Tibial nerve (tissue), 3 donors: ENCODE results near the gene HAUS5.

Experiments
- POLR2A ChIP-seq, 2 donors: fragments of 450-650 bp; IDR thresholded peaks; one replicate each; pipeline ENCODE4 v1.6.1; 2017; ENCODE audit warnings: antibody characterized with exemption in 2 of 2, mild to moderate bottlenecking in 2 of 2, moderate library complexity in 2 of 2
- TF ChIP-seq, protein P1 (sequence below), 5 experiments: fragments of 200-600 bp in 3 of 5; fragments of 450-650 bp in 2 of 5; sonication (generic) in 3 of 5; IDR thresholded peaks; one replicate each; pipeline ENCODE4 v1.5.1; 2016 to 2019; ENCODE audit warnings: antibody characterized with exemption in 5 of 5, mild to moderate bottlenecking in 3 of 5, moderate library complexity in 2 of 5

DNA sequence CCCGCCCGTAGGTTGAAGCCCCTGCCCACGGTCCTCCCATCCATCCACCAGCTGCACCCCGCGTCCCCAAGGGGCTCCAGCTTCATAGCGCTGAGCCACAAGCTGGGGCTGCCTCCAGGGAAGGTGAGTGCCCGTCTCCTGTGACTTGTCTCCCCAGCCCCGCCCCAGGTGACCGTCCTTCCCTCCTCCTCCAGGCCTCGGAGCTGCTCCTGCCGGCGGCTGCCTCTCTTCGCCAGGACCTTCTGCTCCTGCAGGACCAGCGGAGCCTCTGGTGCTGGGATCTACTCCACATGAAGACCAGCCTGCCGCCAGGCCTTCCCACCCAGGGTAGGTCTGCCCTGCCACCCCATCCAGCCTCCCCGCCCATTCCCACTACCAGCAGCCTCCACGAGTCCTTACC, 7.5 kb downstream of the HAUS5 start:
- TF ChIP-seq, protein P1, sequence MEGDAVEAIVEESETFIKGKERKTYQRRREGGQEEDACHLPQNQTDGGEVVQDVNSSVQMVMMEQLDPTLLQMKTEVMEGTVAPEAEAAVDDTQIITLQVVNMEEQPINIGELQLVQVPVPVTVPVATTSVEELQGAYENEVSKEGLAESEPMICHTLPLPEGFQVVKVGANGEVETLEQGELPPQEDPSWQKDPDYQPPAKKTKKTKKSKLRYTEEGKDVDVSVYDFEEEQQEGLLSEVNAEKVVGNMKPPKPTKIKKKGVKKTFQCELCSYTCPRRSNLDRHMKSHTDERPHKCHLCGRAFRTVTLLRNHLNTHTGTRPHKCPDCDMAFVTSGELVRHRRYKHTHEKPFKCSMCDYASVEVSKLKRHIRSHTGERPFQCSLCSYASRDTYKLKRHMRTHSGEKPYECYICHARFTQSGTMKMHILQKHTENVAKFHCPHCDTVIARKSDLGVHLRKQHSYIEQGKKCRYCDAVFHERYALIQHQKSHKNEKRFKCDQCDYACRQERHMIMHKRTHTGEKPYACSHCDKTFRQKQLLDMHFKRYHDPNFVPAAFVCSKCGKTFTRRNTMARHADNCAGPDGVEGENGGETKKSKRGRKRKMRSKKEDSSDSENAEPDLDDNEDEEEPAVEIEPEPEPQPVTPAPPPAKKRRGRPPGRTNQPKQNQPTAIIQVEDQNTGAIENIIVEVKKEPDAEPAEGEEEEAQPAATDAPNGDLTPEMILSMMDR (IDR thresholded peaks at IDR 0.05) = no peak
- TF ChIP-seq POLR2A (IDR thresholded peaks at IDR 0.05) = no peak
